VCaP (cell line): ENCODE data around the gene HIPK1.
A peak's percentile ranks its signal among the peaks of the same experiment; 100 is the strongest.

ENCODE experiments used
- H3K27ac ChIP-seq: fragments of 450-650 bp; 2 replicates; pipeline ENCODE4 v1.5.1; 2017
- CTCF ChIP-seq: fragments of 450-650 bp; conservative IDR thresholded peaks from 2 replicates; pipeline ENCODE4 v1.5.1; 2017; ENCODE audit warnings: mild to moderate bottlenecking, moderate library complexity

Gene HIPK1

GRCh38 chr1:113958691-113959090 lies 29.6 kb downstream of the HIPK1 start:
- H3K27ac ChIP-seq, result no peak overlapping the region
- no peak for TF ChIP-seq CTCF

GRCh38 chr1:113963281-113963906 lies 34.3 kb downstream of the HIPK1 start:
- peak; percentile 40 for TF ChIP-seq CTCF
- H3K27ac ChIP-seq, result no peak overlapping the region

GRCh38 chr1:113965703-113966412 lies 36.7 kb downstream of the HIPK1 start:
- H3K27ac ChIP-seq, result no peak overlapping the region
- no peak for TF ChIP-seq CTCF

- no peak for TF ChIP-seq CTCF
- H3K27ac ChIP-seq, result no peak overlapping the region
These were observed 43.8 kb downstream of the HIPK1 start for GRCh38 chr1:113972954-113973353.

GRCh38 chr1:113975211-113975895 lies 46.2 kb downstream of the HIPK1 start:
- H3K27ac ChIP-seq, result no peak overlapping the region
- TF ChIP-seq CTCF, result no peak

GRCh38 chr1:113976609-113977278 lies 47.6 kb downstream of the HIPK1 start:
- no peak overlapping the region for H3K27ac ChIP-seq

More at GRCh38 chr1:113976609-113977278, 47.6 kb downstream of the HIPK1 start:
- peak; percentile 71 for TF ChIP-seq CTCF
